ENCODE measurements around the gene ERP27.
A peak's percentile ranks its signal among the peaks of the same experiment; 100 is the strongest.

The ERP27 gene

DNA sequence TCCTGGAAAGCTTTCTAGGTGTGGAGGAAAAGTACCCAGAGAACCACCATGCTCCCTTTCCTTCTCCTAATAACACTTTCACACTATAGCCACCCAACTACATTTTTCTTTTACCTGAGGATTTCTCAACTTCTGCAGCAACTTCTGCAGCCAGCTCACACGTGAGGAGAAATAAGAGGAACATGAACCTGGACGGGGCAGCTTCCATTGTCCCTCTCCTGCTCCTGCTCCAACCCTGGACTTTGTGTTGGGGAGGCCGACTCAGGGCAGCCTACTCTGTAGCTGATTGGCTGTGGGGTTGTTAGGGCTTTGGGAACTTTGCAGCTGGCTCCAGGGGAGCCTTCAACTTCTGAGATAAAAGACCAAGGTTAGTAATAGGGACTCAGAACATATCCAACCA, at the start of gene ERP27:
TSS of gene ERP27 (minus strand) at position 237 of the 400 bp plus-strand sequence. CDS start at position 208, 29 bp downstream.
- no peak within 1 kb of the TSS for H3K4me3 ChIP-seq (ENCODE audit: low read depth, low read length)
- TF ChIP-seq, protein P1, sequence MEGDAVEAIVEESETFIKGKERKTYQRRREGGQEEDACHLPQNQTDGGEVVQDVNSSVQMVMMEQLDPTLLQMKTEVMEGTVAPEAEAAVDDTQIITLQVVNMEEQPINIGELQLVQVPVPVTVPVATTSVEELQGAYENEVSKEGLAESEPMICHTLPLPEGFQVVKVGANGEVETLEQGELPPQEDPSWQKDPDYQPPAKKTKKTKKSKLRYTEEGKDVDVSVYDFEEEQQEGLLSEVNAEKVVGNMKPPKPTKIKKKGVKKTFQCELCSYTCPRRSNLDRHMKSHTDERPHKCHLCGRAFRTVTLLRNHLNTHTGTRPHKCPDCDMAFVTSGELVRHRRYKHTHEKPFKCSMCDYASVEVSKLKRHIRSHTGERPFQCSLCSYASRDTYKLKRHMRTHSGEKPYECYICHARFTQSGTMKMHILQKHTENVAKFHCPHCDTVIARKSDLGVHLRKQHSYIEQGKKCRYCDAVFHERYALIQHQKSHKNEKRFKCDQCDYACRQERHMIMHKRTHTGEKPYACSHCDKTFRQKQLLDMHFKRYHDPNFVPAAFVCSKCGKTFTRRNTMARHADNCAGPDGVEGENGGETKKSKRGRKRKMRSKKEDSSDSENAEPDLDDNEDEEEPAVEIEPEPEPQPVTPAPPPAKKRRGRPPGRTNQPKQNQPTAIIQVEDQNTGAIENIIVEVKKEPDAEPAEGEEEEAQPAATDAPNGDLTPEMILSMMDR (IDR thresholded peaks at IDR 0.05; ENCODE audit: low read depth, low read length): no peak
- TF ChIP-seq, protein P2, sequence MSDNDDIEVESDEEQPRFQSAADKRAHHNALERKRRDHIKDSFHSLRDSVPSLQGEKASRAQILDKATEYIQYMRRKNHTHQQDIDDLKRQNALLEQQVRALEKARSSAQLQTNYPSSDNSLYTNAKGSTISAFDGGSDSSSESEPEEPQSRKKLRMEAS (IDR thresholded peaks at IDR 0.05; ENCODE audit: low read depth, low read length): no peak
- TF ChIP-seq MYC (IDR thresholded peaks at IDR 0.05; ENCODE audit: low read depth, low read length) (no peak), POLR2A (IDR thresholded peaks at IDR 0.05; ENCODE audit: extremely low read depth, insufficient read length) (no peak)
- DNase-seq (ENCODE audit: low read depth): no peak

DNA sequence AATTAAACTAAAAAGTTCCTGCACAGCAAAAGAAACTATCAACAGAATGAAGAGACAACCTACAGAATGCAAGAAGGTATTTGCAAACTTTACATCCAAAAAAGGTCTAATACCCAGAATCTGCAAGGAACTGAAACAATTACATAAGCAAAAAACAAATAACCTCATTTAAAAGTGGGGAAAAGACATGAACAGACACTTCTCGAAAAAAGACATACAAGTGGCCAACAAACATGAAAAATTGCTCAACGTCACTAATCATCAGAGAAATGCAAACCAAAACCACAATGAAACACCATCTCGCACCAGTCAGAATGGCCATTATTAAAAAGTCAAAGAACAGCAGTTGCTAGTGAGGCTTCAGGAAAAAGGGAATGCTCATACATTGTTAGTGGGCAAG, 49.7 kb upstream of the ERP27 start:
- TF ChIP-seq MYC (IDR thresholded peaks at IDR 0.05; ENCODE audit: low read depth, low read length) (no peak), POLR2A (IDR thresholded peaks at IDR 0.05; ENCODE audit: extremely low read depth, insufficient read length) (no peak)
- TF ChIP-seq, protein P1 (IDR thresholded peaks at IDR 0.05; ENCODE audit: low read depth, low read length): no peak
- TF ChIP-seq, protein P2 (IDR thresholded peaks at IDR 0.05; ENCODE audit: low read depth, low read length): no peak
- no peak for DNase-seq (ENCODE audit: low read depth)

DNA sequence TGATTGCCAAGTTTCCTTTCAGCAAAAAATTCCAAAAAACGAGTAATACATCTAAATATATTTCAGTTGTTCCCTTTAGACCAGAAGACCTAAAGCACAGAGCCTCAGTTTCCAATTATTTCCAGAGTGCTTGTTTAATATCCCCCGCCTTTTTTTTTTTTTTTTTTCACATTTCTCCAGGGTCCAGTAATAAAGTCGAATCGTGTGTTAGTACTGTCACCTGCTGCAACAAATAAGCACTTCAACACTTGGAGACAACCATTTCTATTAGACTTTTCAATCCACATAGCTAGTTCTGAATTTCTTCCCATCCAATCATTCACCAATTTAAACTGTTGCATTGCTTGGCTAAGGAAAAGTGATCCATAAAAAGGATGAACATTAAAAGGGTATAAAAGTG, 48.1 kb upstream of the ERP27 start:
- no peak for TF ChIP-seq MYC (IDR thresholded peaks at IDR 0.05; ENCODE audit: low read depth, low read length)
- TF ChIP-seq, protein P1 (IDR thresholded peaks at IDR 0.05; ENCODE audit: low read depth, low read length): no peak
- TF ChIP-seq, protein P2 (IDR thresholded peaks at IDR 0.05; ENCODE audit: low read depth, low read length): no peak
- no peak for TF ChIP-seq POLR2A (IDR thresholded peaks at IDR 0.05; ENCODE audit: extremely low read depth, insufficient read length)
- no peak for DNase-seq (ENCODE audit: low read depth)
- H3K4me3 ChIP-seq (ENCODE audit: low read depth, low read length): no peak overlapping the region

More for the DNA sequence above, 49.7 kb upstream of the ERP27 start:
- H3K4me3 ChIP-seq (ENCODE audit: low read depth, low read length): no peak overlapping the region

DNA sequence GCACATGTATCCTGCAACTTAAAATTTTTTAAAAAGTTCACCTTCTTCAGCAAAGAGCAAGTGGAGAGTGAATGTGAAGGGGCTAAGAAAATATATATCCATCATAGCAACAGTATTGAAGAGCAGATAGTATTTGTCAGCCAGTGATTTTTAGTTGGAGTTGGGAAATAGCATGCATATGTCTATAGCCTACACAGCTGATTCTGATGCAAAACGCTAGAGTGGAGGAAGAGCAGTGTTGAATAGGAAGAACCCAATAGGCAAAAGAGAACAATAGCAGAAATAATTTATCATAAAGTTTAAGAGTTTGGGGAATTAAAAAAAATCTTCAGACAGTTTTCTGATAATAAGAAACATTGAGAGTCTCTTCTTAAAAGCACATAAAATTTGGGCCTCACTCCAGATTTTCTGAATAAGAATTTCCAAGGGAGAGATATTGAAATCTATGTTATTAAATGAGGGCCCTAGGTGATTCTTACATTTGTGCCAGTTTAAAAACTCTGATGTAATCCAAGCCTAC, 46.5 kb upstream of the ERP27 start:
- TF ChIP-seq, protein P1 (IDR thresholded peaks at IDR 0.05; ENCODE audit: low read depth, low read length): no peak
- DNase-seq (ENCODE audit: low read depth): no peak
- H3K4me3 ChIP-seq (ENCODE audit: low read depth, low read length): no peak overlapping the region

DNA sequence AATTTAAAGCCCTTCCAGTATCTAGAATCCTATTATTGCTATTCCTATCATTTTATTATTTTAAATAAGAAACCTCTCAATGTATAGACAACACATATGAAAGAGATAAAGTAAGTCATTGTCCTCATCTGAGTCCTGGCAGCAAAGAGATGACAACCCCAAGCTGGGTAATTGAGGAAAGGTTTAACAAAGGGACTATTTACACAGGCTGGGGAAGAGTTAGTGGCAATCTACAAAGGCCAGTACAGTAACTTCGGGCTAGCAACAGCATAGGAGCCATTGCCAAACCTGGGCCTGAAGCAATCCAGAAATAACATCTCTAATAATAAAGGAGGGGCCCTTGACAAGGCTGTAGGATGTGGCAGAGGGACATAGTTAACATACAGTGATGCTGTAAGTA, 45.7 kb upstream of the ERP27 start:
- no peak overlapping the region for H3K4me3 ChIP-seq (ENCODE audit: low read depth, low read length)
- TF ChIP-seq, protein P2 (IDR thresholded peaks at IDR 0.05; ENCODE audit: low read depth, low read length): no peak
- TF ChIP-seq, protein P1 (IDR thresholded peaks at IDR 0.05; ENCODE audit: low read depth, low read length): no peak
- TF ChIP-seq POLR2A (IDR thresholded peaks at IDR 0.05; ENCODE audit: extremely low read depth, insufficient read length): no peak
- TF ChIP-seq MYC (IDR thresholded peaks at IDR 0.05; ENCODE audit: low read depth, low read length): no peak
- no peak for DNase-seq (ENCODE audit: low read depth)

DNA sequence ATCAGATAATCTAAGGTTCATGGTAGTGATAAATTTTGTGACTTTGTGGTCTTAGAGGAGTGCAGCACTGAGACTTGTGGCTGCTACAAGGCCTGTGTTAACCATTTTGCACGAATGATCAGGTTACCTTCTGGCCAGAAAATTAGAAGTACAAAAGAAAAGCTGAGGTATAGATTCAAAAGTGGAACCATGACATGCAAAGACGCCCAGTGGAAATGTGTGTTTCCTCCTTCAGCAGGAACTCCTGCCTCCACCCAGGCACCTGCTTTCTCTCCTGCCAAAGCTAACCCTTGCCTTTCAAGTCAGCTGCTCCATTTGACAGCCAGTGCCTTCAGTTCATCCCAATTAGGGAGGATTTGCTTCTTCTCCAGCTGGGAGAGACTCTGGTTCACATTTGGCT, 44.7 kb upstream of the ERP27 start:
- TF ChIP-seq, protein P2 (IDR thresholded peaks at IDR 0.05; ENCODE audit: low read depth, low read length): no peak
- TF ChIP-seq MYC (IDR thresholded peaks at IDR 0.05; ENCODE audit: low read depth, low read length): no peak
- TF ChIP-seq POLR2A (IDR thresholded peaks at IDR 0.05; ENCODE audit: extremely low read depth, insufficient read length): no peak
- TF ChIP-seq, protein P1 (IDR thresholded peaks at IDR 0.05; ENCODE audit: low read depth, low read length): no peak
- peak; percentile 49 for DNase-seq (ENCODE audit: low read depth)
- no peak overlapping the region for H3K4me3 ChIP-seq (ENCODE audit: low read depth, low read length)
